Ovary (tissue), 9 donors: ENCODE data around the gene SORCS2. TPM values are rescaled to one million over a fixed set of nuclear protein-coding genes. Genes with fewer than 3 reads are reported as not detected.

Experiments
- DNase-seq, 5 donors: peaks; one replicate each; pipeline ENCODE4 v3.0.0-alpha.2; 2019 to 2020
- H3K27ac ChIP-seq, 2 donors: fragments of 200-600 bp; one replicate each; pipeline versions ENCODE4 v1.5.1 to v1.8.0; 2019 to 2022
- H3K27me3 ChIP-seq: fragments of 200-600 bp; one replicate; pipeline ENCODE4 v1.8.0; 2022
- H3K36me3 ChIP-seq: fragments of 200-600 bp; sonication (generic); one replicate; pipeline ENCODE4 v1.5.1; 2019
- H3K4me1 ChIP-seq: one replicate; pipeline ENCODE4 v1.8.1; 2013; ENCODE audit warnings: mild to moderate bottlenecking, moderate library complexity; ENCODE audit not compliant: insufficient read depth
- H3K4me3 ChIP-seq: fragments of 200-600 bp; sonication (generic); one replicate; pipeline ENCODE4 v1.5.1; 2017
- H3K9me3 ChIP-seq, 2 donors: fragments of 200-600 bp in 1 of 2; sonication (generic) in 1 of 2; one replicate each; pipeline versions ENCODE4 v1.5.1 to v1.8.1; 2013 to 2019; ENCODE audit warnings: mild to moderate bottlenecking in 1 of 2, moderate library complexity in 1 of 2
- EP300 ChIP-seq: sonication (generic); formaldehyde crosslinking; IDR thresholded peaks from one replicate; pipeline ENCODE4 v1.6.1; 2017; ENCODE audit warnings: antibody characterized with exemption
- POLR2A ChIP-seq: fragments of 450-650 bp; IDR thresholded peaks from one replicate; pipeline ENCODE4 v1.6.1; 2017; ENCODE audit warnings: antibody characterized with exemption, mild to moderate bottlenecking, moderate library complexity
- WGBS, 3 donors: extraction: QIAGEN DNeasy Blood & Tissue Kit in 1 of 3; methylation state at CpG; one replicate each; pipeline versions ENCODE4 v1.1.5 to v1.1.7; 2013 to 2017; 5-methylcytosine and 5-hydroxymethylcytosine counted together
- intact Hi-C, 4 donors: fragments of 100-400 bp; cut with DNase I; formaldehyde crosslinking; loops; one replicate each; pipeline versions ENCODE4 v1.11.0 to v1.15.1; 2022 to 2023
- polyA plus RNA-seq, 2 donors: library from polyadenylated mRNA; stranded (reverse); fragments of 200-250 nt in 1 of 2; fragments of 350-450 nt in 1 of 2; fragmentation: Illumina TruSeq in 1 of 2; extraction: RNeasy Lipid Tissue Mini Kit (QIAGEN cat#74804) in 1 of 2; gene quantifications; one replicate each; pipeline ENCODE4 v1.2.3, GENCODE V29; 2013 to 2014
- total RNA-seq, 7 donors: library from RNA; depleted of rRNA in 2 of 7; stranded (reverse); fragments of >200 nt in 2 of 7; fragmentation: NEBNext Ultra II Directional in 3 of 7; extraction: Animal tissue kit (Norgen Biotek cat#: 25700) in 3 of 7; gene quantifications; one replicate each; pipeline versions ENCODE4 v1.1.0 to v1.2.4, GENCODE V29; 2016 to 2023
- TF ChIP-seq, protein P1 (sequence below), 3 donors: fragments of 450-650 bp in 2 of 3; fragments of 200-600 bp in 1 of 3; IDR thresholded peaks; one replicate each; pipeline versions ENCODE4 v1.5.1 to v1.8.0; 2016 to 2022; ENCODE audit warnings: antibody characterized with exemption in 3 of 3, mild to moderate bottlenecking in 1 of 3
- donor health status: DM: no; HTN: no; CAD: no; lungs with moderate emphysema.
- donor health status: DM: no; HTN: no; CAD: no.
- donor health status: Bipolar disorder and iron deficiency.
- donor health status: DM: yes; HTN: yes; CAD: no.
- donor health status: DM: no; HTN: no; CAD: no.
- donor health status: DM: yes; HTN: yes; CAD: no.

SORCS2 gene
- total and polyA plus RNA-seq, 9 donors: 0.60 to 23.9 (median 7.1) TPM

DNA sequence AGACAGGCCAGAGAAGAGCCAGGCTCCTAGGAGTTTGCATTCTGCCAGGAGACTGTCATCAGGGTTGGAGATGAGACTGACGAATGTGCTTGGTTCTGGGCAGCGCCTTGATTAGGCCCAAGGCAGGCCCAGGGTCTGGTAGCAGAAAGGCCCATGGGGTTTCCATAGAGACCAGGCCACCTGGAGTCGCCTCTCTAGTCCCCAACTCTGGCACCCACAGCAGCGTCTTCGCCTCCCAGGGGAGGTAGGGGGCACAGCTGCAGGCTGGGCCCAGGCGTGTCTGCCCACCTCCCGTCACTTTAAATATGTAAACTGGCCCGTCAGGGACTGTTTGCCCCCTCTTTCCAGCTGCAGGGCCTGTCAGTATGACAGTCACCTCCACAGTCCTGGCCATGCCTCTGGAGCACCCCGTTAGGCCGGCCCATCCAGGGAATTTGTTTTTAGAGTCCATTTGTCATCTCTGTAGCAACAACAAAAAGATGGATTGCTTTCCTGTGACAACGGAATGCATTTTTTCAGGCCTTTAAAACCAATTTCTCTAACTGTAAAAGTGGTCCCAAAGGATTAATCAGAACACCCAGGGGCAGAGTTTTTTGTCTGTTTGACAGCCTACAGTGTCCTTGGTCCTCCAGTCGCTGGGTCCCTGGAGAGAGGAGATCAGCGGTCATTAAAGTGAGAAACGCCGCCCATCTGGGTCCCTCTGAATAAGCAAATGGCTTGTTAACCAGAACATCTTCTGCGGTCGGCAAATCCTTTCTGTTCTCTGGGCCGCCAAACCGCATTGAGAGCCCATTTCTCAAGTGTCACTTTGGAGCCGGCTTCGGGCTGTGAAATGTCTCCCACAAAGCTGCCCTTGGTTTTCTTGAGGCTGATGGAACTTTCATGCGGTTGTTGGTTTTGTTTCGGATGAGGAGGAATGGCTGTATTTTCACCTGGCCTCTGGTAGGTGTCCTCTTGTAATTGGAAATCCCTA lies 395.4 kb downstream of the SORCS2 start:
- intact Hi-C loops: no loop called here
- no peak for DNase-seq
- Histone ChIP-seq H3K27me3 (no peaks in the 10 kb centered on the region), H3K36me3 (no peaks in the 10 kb centered on the region), H3K9me3 (no peaks in the 10 kb centered on the region), H3K4me3 (no peak overlapping the region), H3K4me1 (peaks cover 10% of the 10 kb centered on the region), H3K27ac (no peak overlapping the region)
- TF ChIP-seq EP300 (no peak), POLR2A (no peak)
- TF ChIP-seq, protein P1, sequence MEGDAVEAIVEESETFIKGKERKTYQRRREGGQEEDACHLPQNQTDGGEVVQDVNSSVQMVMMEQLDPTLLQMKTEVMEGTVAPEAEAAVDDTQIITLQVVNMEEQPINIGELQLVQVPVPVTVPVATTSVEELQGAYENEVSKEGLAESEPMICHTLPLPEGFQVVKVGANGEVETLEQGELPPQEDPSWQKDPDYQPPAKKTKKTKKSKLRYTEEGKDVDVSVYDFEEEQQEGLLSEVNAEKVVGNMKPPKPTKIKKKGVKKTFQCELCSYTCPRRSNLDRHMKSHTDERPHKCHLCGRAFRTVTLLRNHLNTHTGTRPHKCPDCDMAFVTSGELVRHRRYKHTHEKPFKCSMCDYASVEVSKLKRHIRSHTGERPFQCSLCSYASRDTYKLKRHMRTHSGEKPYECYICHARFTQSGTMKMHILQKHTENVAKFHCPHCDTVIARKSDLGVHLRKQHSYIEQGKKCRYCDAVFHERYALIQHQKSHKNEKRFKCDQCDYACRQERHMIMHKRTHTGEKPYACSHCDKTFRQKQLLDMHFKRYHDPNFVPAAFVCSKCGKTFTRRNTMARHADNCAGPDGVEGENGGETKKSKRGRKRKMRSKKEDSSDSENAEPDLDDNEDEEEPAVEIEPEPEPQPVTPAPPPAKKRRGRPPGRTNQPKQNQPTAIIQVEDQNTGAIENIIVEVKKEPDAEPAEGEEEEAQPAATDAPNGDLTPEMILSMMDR (IDR thresholded peaks at IDR 0.05): no peak
- 87 to 89% (median 88%) methylated on average over 23 of the region's 23 CpGs for WGBS, 3 donors

DNA sequence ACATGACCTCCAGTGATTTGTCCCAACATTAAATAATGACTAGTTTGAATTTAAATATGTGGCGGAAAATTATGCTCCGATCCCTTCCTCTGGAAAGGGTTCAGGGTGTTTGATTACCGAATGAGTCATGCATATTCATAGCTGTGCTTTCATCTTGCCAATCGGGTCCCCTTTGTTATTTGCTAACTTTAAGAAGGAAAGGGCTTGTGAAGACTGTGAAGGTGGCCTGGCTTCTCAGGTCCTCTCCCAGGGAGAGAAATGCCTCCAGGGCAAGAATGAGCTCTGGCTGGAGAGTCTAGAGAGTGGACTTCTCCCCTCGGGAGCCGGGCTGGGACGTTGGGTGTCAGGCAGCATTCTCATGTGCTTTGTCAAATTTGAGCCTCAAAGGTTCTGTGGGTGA lies 397.9 kb downstream of the SORCS2 start:
- H3K27me3 ChIP-seq: no peaks in the 10 kb centered on the region

DNA sequence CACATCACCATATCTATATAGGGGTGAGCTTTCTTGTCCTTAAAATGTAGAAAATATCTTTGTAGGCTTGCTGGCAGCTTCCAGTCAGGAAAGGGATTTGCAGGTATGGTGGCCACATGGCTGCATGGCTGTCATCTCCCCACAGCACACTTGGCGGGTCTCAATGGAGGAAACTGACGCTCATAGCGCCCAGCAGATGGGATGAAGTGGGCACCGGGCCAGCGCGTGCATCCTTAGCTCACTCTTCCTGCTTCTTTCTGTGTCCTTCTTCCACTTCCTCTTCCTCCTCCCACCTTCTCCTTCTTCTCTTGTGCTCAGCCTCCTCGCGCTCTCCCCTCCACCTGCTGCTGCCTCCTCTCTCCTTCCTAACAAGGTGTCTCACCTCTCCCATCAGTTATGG lies 398.6 kb downstream of the SORCS2 start:
- intact Hi-C loops: no loop called here
- Histone ChIP-seq H3K36me3 (no peaks in the 10 kb centered on the region), H3K27ac (no peak overlapping the region), H3K27me3 (no peaks in the 10 kb centered on the region), H3K4me3 (no peak overlapping the region), H3K4me1 (peaks cover 2% of the 10 kb centered on the region), H3K9me3 (no peaks in the 10 kb centered on the region)
- TF ChIP-seq, protein P1 (IDR thresholded peaks at IDR 0.05): no peak
- TF ChIP-seq POLR2A: no peak
- no peak for TF ChIP-seq EP300
- no peak for DNase-seq
- WGBS, 3 donors: 94 to 96% (median 95%) methylated on average over 8 of the region's 8 CpGs

More for the DNA sequence above, 397.9 kb downstream of the SORCS2 start:
- no peaks in the 10 kb centered on the region for H3K36me3 ChIP-seq
- peaks cover 5% of the 10 kb centered on the region for H3K4me1 ChIP-seq
- 57 to 66% (median 65%) methylated on average over 7 of the region's 7 CpGs for WGBS, 3 donors
- no peak overlapping the region for H3K4me3 ChIP-seq
- no peak for DNase-seq
- intact Hi-C loops: no loop called here
- TF ChIP-seq, protein P1 (IDR thresholded peaks at IDR 0.05): no peak
- no peak overlapping the region for H3K27ac ChIP-seq
- H3K9me3 ChIP-seq: no peaks in the 10 kb centered on the region

DNA sequence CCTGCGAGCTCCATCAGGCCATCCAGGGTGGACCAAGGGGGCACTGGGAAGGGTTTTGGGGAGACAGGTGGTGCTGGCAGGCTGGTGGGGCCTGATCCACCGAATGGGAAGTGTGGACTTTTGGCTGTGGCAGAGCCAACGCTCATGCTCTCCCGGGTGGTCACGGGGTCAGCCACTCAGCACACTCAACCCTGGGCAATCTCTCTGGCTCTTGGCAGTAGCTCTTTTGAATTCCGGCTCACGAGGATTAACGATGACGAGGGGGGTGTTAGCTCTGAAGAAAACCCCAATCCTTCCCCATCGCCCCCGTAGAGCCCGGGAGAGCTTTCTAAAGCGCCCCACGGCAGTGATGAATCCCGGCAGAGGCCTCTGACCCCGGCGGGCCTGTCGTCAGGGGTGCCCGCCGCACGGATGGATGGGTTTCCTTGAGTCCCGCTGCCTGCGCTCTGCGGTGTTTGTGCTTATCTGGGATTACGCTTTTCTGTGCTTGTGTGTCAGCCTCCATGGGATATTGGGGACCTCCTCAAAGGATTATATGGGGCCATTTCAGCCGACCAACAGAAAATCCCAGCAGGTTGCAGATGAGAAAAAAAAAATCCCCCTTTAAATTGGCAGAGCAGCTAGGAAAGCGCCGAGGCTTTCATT lies 399.2 kb downstream of the SORCS2 start:
- Histone ChIP-seq H3K4me1 (no peaks in the 10 kb centered on the region), H3K9me3 (no peaks in the 10 kb centered on the region), H3K27ac (no peak overlapping the region), H3K4me3 (no peak overlapping the region), H3K36me3 (no peaks in the 10 kb centered on the region), H3K27me3 (no peaks in the 10 kb centered on the region)
- TF ChIP-seq EP300 (no peak), POLR2A (no peak)
- TF ChIP-seq, protein P1 (IDR thresholded peaks at IDR 0.05): no peak
- 87 to 92% (median 88%) methylated on average over 28 of the region's 28 CpGs for WGBS, 3 donors
- DNase-seq: no peak
- intact Hi-C loops: no loop called here
